Glutamatergic neuron (in vitro differentiated cells): ENCODE results near the gene SSNA1. TPM values are rescaled to one million over a fixed set of nuclear protein-coding genes. Genes with fewer than 3 reads are reported as not detected.

Source experiments
- DNase-seq: peaks from one replicate; pipeline ENCODE4 v3.0.0; 2022
- H3K27ac Mint-ChIP-seq: one replicate; pipeline ENCODE4 v1.8.0; 2020; ENCODE audit warnings: mild to moderate bottlenecking, mixed read lengths, inconsistent platforms; ENCODE audit not compliant: unreplicated experiment
- H3K27me3 Mint-ChIP-seq: one replicate; pipeline ENCODE4 v1.8.0; 2020; ENCODE audit warnings: mild to moderate bottlenecking, moderate library complexity, mixed read lengths, inconsistent platforms; ENCODE audit not compliant: unreplicated experiment
- H3K36me3 Mint-ChIP-seq: one replicate; pipeline ENCODE4 v1.8.0; 2020; ENCODE audit warnings: mild to moderate bottlenecking, mixed read lengths, inconsistent platforms; ENCODE audit not compliant: unreplicated experiment
- H3K4me1 Mint-ChIP-seq: one replicate; pipeline ENCODE4 v1.8.0; 2020; ENCODE audit warnings: mild to moderate bottlenecking, low read depth, mixed read lengths, inconsistent platforms; ENCODE audit not compliant: unreplicated experiment
- H3K4me3 Mint-ChIP-seq: one replicate; pipeline ENCODE4 v1.8.0; 2020; ENCODE audit warnings: mild to moderate bottlenecking, mixed read lengths, inconsistent platforms; ENCODE audit not compliant: unreplicated experiment
- H3K9me3 Mint-ChIP-seq: one replicate; pipeline ENCODE4 v1.8.0; 2020; ENCODE audit warnings: mild to moderate bottlenecking, moderate library complexity, mixed read lengths, inconsistent platforms; ENCODE audit not compliant: unreplicated experiment
- CTCF ChIP-seq: fragments of 200-600 bp; sonication (generic); IDR thresholded peaks from one replicate; pipeline ENCODE4 v1.5.0; 2021; ENCODE audit not compliant: partially characterized antibody, unreplicated experiment
- total RNA-seq: library from RNA; stranded (reverse); fragmentation: NEBNext Ultra II Directional; extraction: Animal tissue kit (Norgen Biotek cat#: 25700); gene quantifications from one replicate; pipeline ENCODE4 v1.2.1, GENCODE V29; 2021; ENCODE audit not compliant: unreplicated experiment

Gene SSNA1
- total RNA-seq, 1 donor from 2014 or later, result 37.3 TPM

GRCh38 chr9:137226338-137227053 is 38.0 kb downstream of the SSNA1 start:
- Mint-ChIP-seq H3K9me3 (no peaks in the 10 kb centered on the region), H3K4me3 (no peak overlapping the region), H3K27me3 (peaks cover 2% of the 10 kb centered on the region), H3K4me1 (peaks cover 2% of the 10 kb centered on the region), H3K27ac (no peak overlapping the region), H3K36me3 (no peaks in the 10 kb centered on the region)
- no peak for TF ChIP-seq CTCF
- no peak for DNase-seq

- Mint-ChIP-seq H3K4me1 (peaks cover 2% of the 10 kb centered on the region), H3K36me3 (no peaks in the 10 kb centered on the region), H3K9me3 (no peaks in the 10 kb centered on the region), H3K4me3 (no peak within 1 kb of the TSS), H3K27ac (no peak within 1 kb of the TSS), H3K27me3 (peaks cover 2% of the 10 kb centered on the region)
- DNase-seq, result peak; percentile 91
- TF ChIP-seq CTCF, result peak; percentile 86
Measured at GRCh38 chr9:137227054-137227852, 38.8 kb downstream of the SSNA1 start, which contains the start of gene RNF224. Gene RNF224, plus strand, starts transcription at chr9:137227502. Its CDS starts 834 bp downstream, at chr9:137228336.

DNA sequence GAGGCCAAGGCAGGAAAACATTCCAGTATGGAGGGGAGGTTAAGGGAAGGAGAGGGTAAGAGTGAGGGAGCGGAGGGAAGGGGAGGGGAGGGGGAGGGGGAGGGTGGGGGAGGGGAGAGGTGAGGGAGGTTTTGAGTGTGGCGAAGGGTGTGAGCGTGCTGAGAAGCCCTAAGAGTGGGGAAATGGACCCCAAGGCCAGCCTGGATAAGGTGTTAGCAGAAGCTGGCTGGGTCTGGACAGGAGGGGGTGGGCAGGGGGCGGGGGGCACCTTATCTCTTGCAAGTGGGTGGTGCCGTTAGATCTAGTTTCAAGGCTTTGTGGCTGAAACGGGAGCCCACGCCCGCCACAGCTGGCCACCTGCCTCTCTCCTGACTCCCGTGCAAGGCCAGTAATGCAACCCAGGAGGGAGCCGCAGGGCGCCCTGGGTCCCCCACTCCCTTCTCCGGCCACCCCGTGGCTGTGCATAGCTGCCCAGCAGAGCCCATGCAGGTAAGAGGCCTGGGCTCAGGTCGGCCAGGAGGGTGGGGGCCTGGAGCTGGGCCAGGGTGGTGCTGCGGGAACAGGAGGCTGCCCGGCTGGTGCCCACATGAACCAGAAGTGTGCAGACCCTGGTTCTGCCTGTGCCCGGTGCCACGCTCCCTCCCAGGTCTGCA is 39.5 kb downstream of the SSNA1 start:
- Mint-ChIP-seq H3K27me3 (peaks cover 2% of the 10 kb centered on the region), H3K4me1 (peaks cover 2% of the 10 kb centered on the region), H3K36me3 (no peaks in the 10 kb centered on the region), H3K9me3 (no peaks in the 10 kb centered on the region), H3K4me3 (no peak overlapping the region), H3K27ac (no peak overlapping the region)
- no peak for DNase-seq
- no peak for TF ChIP-seq CTCF

DNA sequence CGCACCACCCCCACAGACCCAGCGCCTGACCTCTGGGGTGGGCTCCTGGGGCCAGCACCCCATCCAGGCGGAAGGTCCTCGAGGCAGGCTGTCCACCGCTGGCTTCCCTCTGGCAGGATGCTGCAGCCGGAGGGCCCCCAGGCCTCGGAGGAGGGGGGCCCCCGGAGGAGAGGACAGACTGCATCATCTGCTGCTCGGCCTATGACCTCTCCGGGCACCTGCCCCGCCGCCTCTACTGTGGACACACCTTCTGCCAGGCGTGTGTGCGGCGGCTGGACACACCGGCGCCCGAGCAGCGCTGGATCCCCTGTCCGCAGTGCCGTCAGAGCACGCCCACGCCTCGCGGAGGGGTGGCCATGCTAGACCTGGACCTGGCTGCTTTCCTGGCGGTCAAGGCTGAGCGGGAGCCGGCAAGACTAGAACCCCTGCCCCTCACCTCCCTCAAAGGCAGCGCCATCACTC is 40.1 kb downstream of the SSNA1 start:
- TF ChIP-seq CTCF, result no peak
- DNase-seq, result no peak
- Mint-ChIP-seq H3K36me3 (no peaks in the 10 kb centered on the region), H3K27me3 (peaks cover 2% of the 10 kb centered on the region), H3K4me1 (peaks cover 2% of the 10 kb centered on the region), H3K9me3 (no peaks in the 10 kb centered on the region), H3K4me3 (no peak overlapping the region), H3K27ac (no peak overlapping the region)
